ENCODE measurements around the gene CEP41. TPM values are rescaled to one million over a fixed set of nuclear protein-coding genes. Genes with fewer than 3 reads are reported as not detected.

CEP41 gene
- total and polyA plus RNA-seq, 2 of the 13 experiments (the other 11 are each of a cell fraction or from before 2014, with no cell fraction given), result 8.7 to 9.0 TPM

- Histone ChIP-seq H3K4me3 (replicated peaks in 1 of 3; ENCODE audit: insufficient read depth in 1 of 3, low read depth in 2 of 3, low read length in 3 of 3) (no peak overlapping the region), H3K9me3 (ENCODE audit: low read length) (no peaks in the 10 kb centered on the region), H2AFZ (ENCODE audit: low read length) (no peak overlapping the region), H3K27ac (ENCODE audit: extremely low read length, insufficient read depth, low read length) (no peak overlapping the region), H3K79me2 (ENCODE audit: insufficient read depth, low read length) (no peaks in the 10 kb centered on the region), H3K36me3 (replicated peaks in 1 of 2; ENCODE audit: control insufficient read depth in 1 of 2, insufficient read depth in 2 of 2, low read length in 2 of 2) (no peaks in the 10 kb centered on the region), H4K20me1 (ENCODE audit: insufficient read depth, low read length) (no peaks in the 10 kb centered on the region), H3K4me1 (ENCODE audit: insufficient read depth, low read length) (peaks cover 8% of the 10 kb centered on the region), H3K4me2 (ENCODE audit: low read depth, low read length) (no peak overlapping the region), H3K9ac (ENCODE audit: insufficient read depth, low read depth, low read length) (no peak overlapping the region), H3K27me3 (ENCODE audit: control insufficient read depth in 1 of 2, insufficient read depth in 2 of 2, low read length in 2 of 2) (peaks cover 3% of the 10 kb centered on the region in 2 experiments; a peak in 3 of 5 replicates)
- BruUV-seq (replicated peaks), result no TSS peak
- ATAC-seq (no peak), DNase-seq (ENCODE audit: low spot score) (no peak), FAIRE-seq (no peak)
- in situ Hi-C loops (cut with HindIII; ENCODE audit: extremely low pct_ligation_motif_present, low pct_unique_long_range_greater_than_20kb) (no loop called here), intact Hi-C loops (cut with micrococcal nuclease; ENCODE audit: unreplicated experiment) (no loop called here)
- ChIA-PET POLR2A (no interaction called here), CTCF (ENCODE audit: low intra/inter-chr PET ratio, low total read pairs) (no interaction called here)
- WGBS (ENCODE audit: low lambda C conversion rate), result 33% methylated on average over 8 of the region's 8 CpGs
- TF ChIP-seq ISL2 (CRISPR knock-in tag; IDR thresholded peaks at IDR 0.05) (no peak), SIX1 (CRISPR knock-in tag; IDR thresholded peaks at IDR 0.05; ENCODE audit: borderline replicate concordance) (no peak), ZNF501 (CRISPR knock-in tag; IDR thresholded peaks at IDR 0.05) (no peak), ZBTB10 (CRISPR knock-in tag; IDR thresholded peaks at IDR 0.05; ENCODE audit: borderline replicate concordance) (no peak), TRIM24 (CRISPR knock-in tag; IDR thresholded peaks at IDR 0.05) (no peak), ZSCAN9 (CRISPR knock-in tag; IDR thresholded peaks at IDR 0.05; ENCODE audit: borderline replicate concordance) (no peak), ZNF550 (CRISPR knock-in tag; IDR thresholded peaks at IDR 0.05; ENCODE audit: borderline replicate concordance) (no peak), ZNF777 (CRISPR knock-in tag; IDR thresholded peaks at IDR 0.05) (no peak), ZNF710 (CRISPR knock-in tag; IDR thresholded peaks at IDR 0.05; ENCODE audit: borderline replicate concordance) (no peak), AGO2 (optimal IDR thresholded peaks at IDR 0.05; ENCODE audit: low read depth, low read length) (no peak), ZNF615 (CRISPR knock-in tag; IDR thresholded peaks at IDR 0.05; ENCODE audit: borderline replicate concordance) (no peak), ZNF17 (CRISPR knock-in tag; IDR thresholded peaks at IDR 0.05) (no peak), GATA4 (IDR thresholded peaks at IDR 0.05; ENCODE audit: borderline replicate concordance, low read depth) (no peak), ZNF709 (CRISPR knock-in tag; IDR thresholded peaks at IDR 0.05) (no peak), ZSCAN31 (CRISPR knock-in tag; IDR thresholded peaks at IDR 0.05; ENCODE audit: low read depth) (no peak), ZBTB25 (CRISPR knock-in tag; IDR thresholded peaks at IDR 0.05) (no peak)
Measured at GRCh38 chr7:130345136-130345535, 95.7 kb downstream of the CEP41 start.

Measured in HepG2 (cell line).